Measurements from ENCODE around the gene NACC1.

DNA sequence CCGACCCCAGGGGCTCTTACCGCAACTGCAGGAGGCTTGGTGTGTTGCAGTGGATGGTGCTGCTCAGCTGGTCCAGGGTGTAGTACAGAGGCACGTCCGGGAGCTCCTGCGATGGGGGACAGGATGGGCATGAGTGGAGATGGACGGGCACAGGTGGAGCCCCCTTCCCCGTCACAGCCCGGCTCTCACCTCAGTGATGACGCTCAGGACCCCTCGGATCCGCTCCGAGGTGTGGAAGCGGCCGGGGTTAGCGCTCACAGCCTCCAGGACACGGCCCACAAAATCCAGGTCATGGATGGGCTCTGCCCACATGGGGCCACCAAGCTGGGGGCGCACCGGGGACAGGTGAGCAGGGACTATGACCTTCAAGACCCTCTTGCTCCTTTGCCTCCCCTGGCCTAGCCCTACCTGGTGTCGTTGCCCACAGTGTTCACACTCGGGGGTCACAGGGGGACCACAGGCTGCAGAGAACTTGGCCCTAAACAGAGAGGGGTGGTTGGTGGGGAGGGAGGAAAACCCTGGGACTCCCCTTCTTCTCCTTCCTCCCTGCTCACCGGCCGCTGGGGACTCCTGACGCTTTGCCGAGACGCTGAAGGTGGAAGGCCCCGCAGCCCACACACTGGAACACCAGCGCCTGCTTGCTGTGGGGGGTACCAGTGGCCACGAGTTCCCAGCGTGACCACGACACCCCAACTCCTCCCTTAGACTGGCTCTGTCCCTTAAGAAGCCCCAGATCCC is 8.5 kb upstream of the NACC1 start:
- TF ChIP-seq CREB1 (IDR thresholded peaks at IDR 0.05; ENCODE audit: low read depth), result no peak
- no peak for TF ChIP-seq EP300 (IDR thresholded peaks at IDR 0.05; ENCODE audit: borderline replicate concordance)
- no peak for TF ChIP-seq RAD21 (IDR thresholded peaks at IDR 0.05; ENCODE audit: low read depth)
- no peak for TF ChIP-seq YY1 (IDR thresholded peaks at IDR 0.05; ENCODE audit: low read depth)
- no peak for TF ChIP-seq TEAD4 (IDR thresholded peaks at IDR 0.05)
- no peak for TF ChIP-seq CEBPB (IDR thresholded peaks at IDR 0.05)
